ENCODE measurements around the gene PTPRU.

PTPRU gene

DNA sequence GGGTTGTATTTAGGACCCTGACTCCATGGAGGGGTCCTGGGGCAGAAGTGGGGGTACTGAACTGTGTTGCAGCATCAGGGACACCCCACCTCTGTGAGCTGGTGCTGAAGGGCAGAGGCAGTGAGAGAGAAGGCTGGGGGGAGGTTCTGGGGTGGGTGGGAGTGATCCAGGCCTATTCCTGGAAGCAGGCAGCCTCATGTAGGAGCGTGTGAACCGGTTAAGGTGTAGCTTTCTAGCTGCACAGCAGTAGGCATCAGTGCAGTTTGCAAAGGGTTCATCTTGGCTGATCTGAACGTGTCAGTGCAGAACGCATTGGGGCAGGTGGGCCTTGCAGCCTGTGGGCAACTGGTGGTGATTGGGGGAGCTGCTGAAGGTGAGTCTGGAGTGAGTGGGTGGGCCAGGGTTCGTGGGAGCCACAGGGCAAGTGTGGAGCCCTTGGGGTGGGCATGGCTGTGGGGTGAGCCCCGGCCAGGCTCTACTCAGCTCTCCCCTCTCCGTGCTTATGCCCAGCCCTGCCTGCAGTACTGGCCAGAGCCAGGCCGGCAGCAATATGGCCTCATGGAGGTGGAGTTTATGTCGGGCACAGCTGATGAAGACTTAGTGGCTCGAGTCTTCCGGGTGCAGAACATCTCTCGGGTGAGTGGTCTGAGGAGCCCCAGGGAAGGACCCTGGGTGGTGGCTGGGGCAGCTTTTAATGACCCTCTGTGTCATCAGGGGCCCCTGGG lies 86.7 kb downstream of the PTPRU start:
- TF ChIP-seq, protein P1, sequence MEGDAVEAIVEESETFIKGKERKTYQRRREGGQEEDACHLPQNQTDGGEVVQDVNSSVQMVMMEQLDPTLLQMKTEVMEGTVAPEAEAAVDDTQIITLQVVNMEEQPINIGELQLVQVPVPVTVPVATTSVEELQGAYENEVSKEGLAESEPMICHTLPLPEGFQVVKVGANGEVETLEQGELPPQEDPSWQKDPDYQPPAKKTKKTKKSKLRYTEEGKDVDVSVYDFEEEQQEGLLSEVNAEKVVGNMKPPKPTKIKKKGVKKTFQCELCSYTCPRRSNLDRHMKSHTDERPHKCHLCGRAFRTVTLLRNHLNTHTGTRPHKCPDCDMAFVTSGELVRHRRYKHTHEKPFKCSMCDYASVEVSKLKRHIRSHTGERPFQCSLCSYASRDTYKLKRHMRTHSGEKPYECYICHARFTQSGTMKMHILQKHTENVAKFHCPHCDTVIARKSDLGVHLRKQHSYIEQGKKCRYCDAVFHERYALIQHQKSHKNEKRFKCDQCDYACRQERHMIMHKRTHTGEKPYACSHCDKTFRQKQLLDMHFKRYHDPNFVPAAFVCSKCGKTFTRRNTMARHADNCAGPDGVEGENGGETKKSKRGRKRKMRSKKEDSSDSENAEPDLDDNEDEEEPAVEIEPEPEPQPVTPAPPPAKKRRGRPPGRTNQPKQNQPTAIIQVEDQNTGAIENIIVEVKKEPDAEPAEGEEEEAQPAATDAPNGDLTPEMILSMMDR (conservative IDR thresholded peaks at IDR 0.05; ENCODE audit: low read length): no peak
- no peak for TF ChIP-seq EZH2phosphoT487 (IDR thresholded peaks at IDR 0.05; ENCODE audit: borderline replicate concordance)
- Histone ChIP-seq H3K9me3 (ENCODE audit: insufficient read depth, low read depth, low read length) (no peaks in the 10 kb centered on the region), H3K79me2 (ENCODE audit: insufficient read depth, low read length) (no peaks in the 10 kb centered on the region), H3K9me2 (replicated peaks; ENCODE audit: low read depth, low read length) (no peaks in the 10 kb centered on the region), H3K9ac (ENCODE audit: low read depth, low read length, poor library complexity, severe bottlenecking) (no peak overlapping the region), H3K4me3 (ENCODE audit: low read length, poor library complexity, severe bottlenecking) (no peak overlapping the region), H3K36me3 (ENCODE audit: insufficient read depth, low read length) (no peaks in the 10 kb centered on the region), H4K20me1 (ENCODE audit: insufficient read depth, low read length, poor library complexity, severe bottlenecking) (no peaks in the 10 kb centered on the region), H3K4me1 (ENCODE audit: insufficient read depth, low read length, poor library complexity, severe bottlenecking) (no peaks in the 10 kb centered on the region), H3K27me3 (ENCODE audit: insufficient read depth, low read length, poor library complexity, severe bottlenecking) (no peaks in the 10 kb centered on the region), H2AFZ (ENCODE audit: low read length) (no peak overlapping the region), H3F3A (ENCODE audit: low read depth) (no peaks in the 10 kb centered on the region), H3K4me2 (ENCODE audit: low read depth, low read length, poor library complexity, severe bottlenecking) (no peak overlapping the region)

DNA sequence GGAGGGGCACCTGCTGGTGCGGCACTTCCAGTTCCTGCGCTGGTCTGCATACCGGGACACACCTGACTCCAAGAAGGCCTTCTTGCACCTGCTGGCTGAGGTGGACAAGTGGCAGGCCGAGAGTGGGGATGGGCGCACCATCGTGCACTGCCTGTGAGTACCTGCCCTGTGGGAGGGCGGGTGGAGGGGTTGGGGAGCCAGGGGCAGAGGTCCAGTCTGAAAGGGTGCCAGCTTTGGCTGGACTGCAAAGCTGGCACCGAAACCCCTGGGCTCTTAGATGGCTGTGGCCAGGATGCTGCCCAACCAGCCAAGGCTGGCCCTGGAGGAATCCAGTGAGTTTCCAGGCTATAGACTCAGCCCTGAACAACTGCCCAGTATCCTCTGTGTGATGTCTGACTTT lies 87.3 kb downstream of the PTPRU start:
- Histone ChIP-seq H3K9me2 (replicated peaks; ENCODE audit: low read depth, low read length) (no peaks in the 10 kb centered on the region), H3K79me2 (ENCODE audit: insufficient read depth, low read length) (no peaks in the 10 kb centered on the region), H3K36me3 (ENCODE audit: insufficient read depth, low read length) (no peaks in the 10 kb centered on the region), H2AFZ (ENCODE audit: low read length) (no peak overlapping the region), H3F3A (ENCODE audit: low read depth) (no peaks in the 10 kb centered on the region), H3K4me1 (ENCODE audit: insufficient read depth, low read length, poor library complexity, severe bottlenecking) (no peaks in the 10 kb centered on the region), H3K4me3 (ENCODE audit: low read length, poor library complexity, severe bottlenecking) (no peak overlapping the region), H3K9me3 (ENCODE audit: insufficient read depth, low read depth, low read length) (no peaks in the 10 kb centered on the region), H3K4me2 (ENCODE audit: low read depth, low read length, poor library complexity, severe bottlenecking) (no peak overlapping the region), H3K9ac (ENCODE audit: low read depth, low read length, poor library complexity, severe bottlenecking) (no peak overlapping the region), H3K27me3 (ENCODE audit: insufficient read depth, low read length, poor library complexity, severe bottlenecking) (no peaks in the 10 kb centered on the region), H4K20me1 (ENCODE audit: insufficient read depth, low read length, poor library complexity, severe bottlenecking) (no peaks in the 10 kb centered on the region)
- TF ChIP-seq EZH2phosphoT487 (IDR thresholded peaks at IDR 0.05; ENCODE audit: borderline replicate concordance): no peak
- TF ChIP-seq, protein P1 (conservative IDR thresholded peaks at IDR 0.05; ENCODE audit: low read length): no peak

- H3K9me3 ChIP-seq (ENCODE audit: insufficient read depth, low read depth, low read length): no peaks in the 10 kb centered on the region
- no peaks in the 10 kb centered on the region for H3K79me2 ChIP-seq (ENCODE audit: insufficient read depth, low read length)
- no peaks in the 10 kb centered on the region for H3K4me1 ChIP-seq (ENCODE audit: insufficient read depth, low read length, poor library complexity, severe bottlenecking)
- H3K9me2 ChIP-seq (replicated peaks; ENCODE audit: low read depth, low read length): no peaks in the 10 kb centered on the region
- H2AFZ ChIP-seq (ENCODE audit: low read length): no peak overlapping the region
- no peaks in the 10 kb centered on the region for H4K20me1 ChIP-seq (ENCODE audit: insufficient read depth, low read length, poor library complexity, severe bottlenecking)
- no peak overlapping the region for H3K4me3 ChIP-seq (ENCODE audit: low read length, poor library complexity, severe bottlenecking)
- TF ChIP-seq EZH2phosphoT487 (IDR thresholded peaks at IDR 0.05; ENCODE audit: borderline replicate concordance): no peak
- TF ChIP-seq, protein P1 (conservative IDR thresholded peaks at IDR 0.05; ENCODE audit: low read length): no peak
- H3K27me3 ChIP-seq (ENCODE audit: insufficient read depth, low read length, poor library complexity, severe bottlenecking): no peaks in the 10 kb centered on the region
- H3K9ac ChIP-seq (ENCODE audit: low read depth, low read length, poor library complexity, severe bottlenecking): no peak overlapping the region
- no peak overlapping the region for H3K4me2 ChIP-seq (ENCODE audit: low read depth, low read length, poor library complexity, severe bottlenecking)
- no peaks in the 10 kb centered on the region for H3K36me3 ChIP-seq (ENCODE audit: insufficient read depth, low read length)
- no peaks in the 10 kb centered on the region for H3F3A ChIP-seq (ENCODE audit: low read depth)
Measured at GRCh38 chr1:29324202-29324601, 87.9 kb downstream of the PTPRU start.

Data from Loucy (cell line).